Measurements from ENCODE around the gene MYOF.

Gene MYOF

DNA sequence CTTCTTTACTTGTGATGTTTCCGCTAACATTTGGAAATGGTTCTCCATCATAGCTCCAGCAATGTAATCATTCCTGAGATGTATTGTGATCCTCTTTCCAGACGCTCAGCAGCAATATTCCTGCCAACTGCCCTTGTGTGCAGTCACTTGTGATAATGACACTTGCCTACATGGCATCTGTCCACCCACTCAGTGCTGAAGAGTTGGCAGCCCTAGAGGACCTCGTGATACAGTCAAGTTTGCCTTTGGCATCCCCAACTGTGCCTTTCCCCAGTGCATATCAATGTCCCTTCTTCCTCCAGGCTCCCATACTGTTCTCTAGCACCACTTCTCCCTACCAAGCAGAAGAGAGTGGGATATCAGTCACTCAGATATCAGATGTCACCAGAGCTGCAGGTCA, 64.9 kb downstream of the MYOF start:
- TF ChIP-seq, protein P1, sequence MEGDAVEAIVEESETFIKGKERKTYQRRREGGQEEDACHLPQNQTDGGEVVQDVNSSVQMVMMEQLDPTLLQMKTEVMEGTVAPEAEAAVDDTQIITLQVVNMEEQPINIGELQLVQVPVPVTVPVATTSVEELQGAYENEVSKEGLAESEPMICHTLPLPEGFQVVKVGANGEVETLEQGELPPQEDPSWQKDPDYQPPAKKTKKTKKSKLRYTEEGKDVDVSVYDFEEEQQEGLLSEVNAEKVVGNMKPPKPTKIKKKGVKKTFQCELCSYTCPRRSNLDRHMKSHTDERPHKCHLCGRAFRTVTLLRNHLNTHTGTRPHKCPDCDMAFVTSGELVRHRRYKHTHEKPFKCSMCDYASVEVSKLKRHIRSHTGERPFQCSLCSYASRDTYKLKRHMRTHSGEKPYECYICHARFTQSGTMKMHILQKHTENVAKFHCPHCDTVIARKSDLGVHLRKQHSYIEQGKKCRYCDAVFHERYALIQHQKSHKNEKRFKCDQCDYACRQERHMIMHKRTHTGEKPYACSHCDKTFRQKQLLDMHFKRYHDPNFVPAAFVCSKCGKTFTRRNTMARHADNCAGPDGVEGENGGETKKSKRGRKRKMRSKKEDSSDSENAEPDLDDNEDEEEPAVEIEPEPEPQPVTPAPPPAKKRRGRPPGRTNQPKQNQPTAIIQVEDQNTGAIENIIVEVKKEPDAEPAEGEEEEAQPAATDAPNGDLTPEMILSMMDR (conservative IDR thresholded peaks at IDR 0.05; ENCODE audit: low read depth), result no peak
- H3K27ac ChIP-seq, result 0 out of 2 replicates have a peak overlapping the region, but pooled peaks have one; percentile 9
- POLR2A ChIA-PET (ENCODE audit: low non-redundant PET), result no interaction called here
- CTCF ChIA-PET, result interaction anchor here (1.0 kb wide), 1 partner anchor 65 kb away, joined by 4 read pairs; the partner anchor contains the start of gene MYOF
- DNase-seq (ENCODE audit: low spot score), result no peak

DNA sequence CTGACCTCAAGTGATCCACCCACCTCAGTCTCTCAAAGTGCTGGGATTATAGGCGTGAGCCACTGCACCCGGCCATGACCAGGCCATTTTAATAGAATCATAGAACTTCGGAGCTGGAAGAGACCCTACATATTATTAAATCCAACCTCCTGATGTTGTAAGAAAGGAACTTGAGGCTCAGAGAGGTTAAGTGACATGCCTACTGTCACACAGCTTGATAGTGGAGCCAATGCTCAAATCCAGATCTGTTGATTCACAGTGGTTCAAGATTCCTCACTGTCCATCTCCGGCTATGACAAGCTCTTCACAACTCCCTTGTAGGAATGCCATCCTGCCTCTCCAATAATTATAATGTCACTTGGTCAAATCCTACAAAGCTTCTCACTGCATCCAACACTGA, 65.3 kb downstream of the MYOF start:
- TF ChIP-seq, protein P1 (conservative IDR thresholded peaks at IDR 0.05; ENCODE audit: low read depth), result no peak
- no peak overlapping the region; the same call in 1 of the 2 replicates for H3K27ac ChIP-seq
- CTCF ChIA-PET, result interaction anchor here (0.6 to 1.0 kb wide), 2 partner anchors 9 to 66 kb away, joined by 4 to 5 read pairs; partner anchors contain the start of gene MYOF
- POLR2A ChIA-PET (ENCODE audit: low non-redundant PET), result no interaction called here
- no peak for DNase-seq (ENCODE audit: low spot score)

DNA sequence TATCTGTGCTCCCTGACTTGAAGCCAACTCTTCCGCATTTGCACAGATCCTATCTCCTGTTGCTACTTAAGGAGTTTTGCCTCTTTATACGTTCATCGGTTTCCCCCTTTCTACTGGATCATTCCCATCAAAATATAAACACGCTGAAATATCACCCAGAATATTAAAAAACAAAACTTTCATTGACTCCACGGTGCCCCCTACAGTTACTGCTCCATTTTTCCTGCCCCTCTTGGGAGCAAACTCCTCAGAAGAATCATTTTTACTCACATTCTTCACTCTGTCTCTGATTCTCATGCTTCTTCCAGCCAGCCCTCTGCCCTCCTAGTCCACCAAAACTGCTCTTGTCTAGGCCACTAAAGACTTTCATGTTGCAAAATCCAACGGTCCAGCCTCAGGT, 66.4 kb downstream of the MYOF start:
- ChIA-PET POLR2A (ENCODE audit: low non-redundant PET) (no interaction called here), CTCF (interaction anchor here (0.6 kb wide), 1 partner anchor 63 kb away, joined by 6 read pairs; no protein-coding TSS in a partner anchor)
- TF ChIP-seq, protein P1 (conservative IDR thresholded peaks at IDR 0.05; ENCODE audit: low read depth), result no peak
- H3K27ac ChIP-seq, result no peak overlapping the region; the same call in 1 of the 2 replicates
- no peak for DNase-seq (ENCODE audit: low spot score)

DNA sequence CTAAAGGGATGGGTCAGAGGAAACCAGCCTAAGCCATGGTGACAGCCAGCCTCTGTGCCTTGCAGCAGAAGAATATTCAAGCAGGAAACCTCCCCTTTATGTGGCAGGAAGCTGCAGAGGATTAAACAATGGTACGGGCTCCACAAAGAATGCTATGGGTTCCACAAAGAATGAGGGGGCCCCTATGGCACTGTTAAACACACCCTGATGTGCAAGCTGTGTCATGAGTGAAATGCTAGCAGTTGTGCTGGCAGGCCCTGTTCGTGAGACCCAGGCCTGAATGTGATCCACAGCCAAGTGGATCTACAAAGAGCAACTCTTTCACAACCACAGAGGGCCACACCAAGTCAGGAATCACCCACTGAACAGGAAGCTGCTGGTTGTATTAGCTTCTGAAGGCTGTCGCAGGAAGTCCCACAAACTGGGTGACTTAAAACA, 68.9 kb downstream of the MYOF start:
- H3K27ac ChIP-seq, result peak overlapping the region; percentile 68
- DNase-seq (ENCODE audit: low spot score), result no peak

DNA sequence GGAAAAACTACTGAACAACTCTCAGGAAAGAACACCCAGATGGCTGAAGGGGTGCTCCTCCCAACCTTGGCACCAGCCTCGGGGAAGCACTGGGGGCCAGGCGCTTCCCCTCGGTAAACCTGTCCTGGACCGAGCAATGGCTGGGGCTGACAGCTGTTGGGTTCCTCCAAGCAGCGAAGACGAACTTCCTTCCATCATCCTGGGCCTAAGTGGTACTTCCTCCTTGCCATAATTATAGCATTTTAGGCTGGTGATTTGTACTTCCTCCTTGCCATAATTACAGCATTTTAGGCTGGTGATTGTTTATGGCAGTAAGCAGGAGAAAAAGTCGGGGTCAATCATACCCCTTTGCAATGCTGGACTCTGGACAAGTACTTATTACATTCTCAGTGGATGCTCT, 69.3 kb downstream of the MYOF start:
- H3K27ac ChIP-seq, result peak overlapping the region; percentile 68
- TF ChIP-seq, protein P1 (conservative IDR thresholded peaks at IDR 0.05; ENCODE audit: low read depth), result no peak
- ChIA-PET POLR2A (ENCODE audit: low non-redundant PET) (no interaction called here), CTCF (interaction anchor here (0.6 kb wide), 1 partner anchor 27 kb away, joined by 5 read pairs; no protein-coding TSS in a partner anchor)
- no peak for DNase-seq (ENCODE audit: low spot score)

More for the DNA sequence above, 68.9 kb downstream of the MYOF start:
- POLR2A ChIA-PET (ENCODE audit: low non-redundant PET), result no interaction called here
- TF ChIP-seq, protein P1 (conservative IDR thresholded peaks at IDR 0.05; ENCODE audit: low read depth), result no peak
- CTCF ChIA-PET, result interaction anchor here (0.6 kb wide), 1 partner anchor 28 kb away, joined by 5 read pairs; no protein-coding TSS in a partner anchor

DNA sequence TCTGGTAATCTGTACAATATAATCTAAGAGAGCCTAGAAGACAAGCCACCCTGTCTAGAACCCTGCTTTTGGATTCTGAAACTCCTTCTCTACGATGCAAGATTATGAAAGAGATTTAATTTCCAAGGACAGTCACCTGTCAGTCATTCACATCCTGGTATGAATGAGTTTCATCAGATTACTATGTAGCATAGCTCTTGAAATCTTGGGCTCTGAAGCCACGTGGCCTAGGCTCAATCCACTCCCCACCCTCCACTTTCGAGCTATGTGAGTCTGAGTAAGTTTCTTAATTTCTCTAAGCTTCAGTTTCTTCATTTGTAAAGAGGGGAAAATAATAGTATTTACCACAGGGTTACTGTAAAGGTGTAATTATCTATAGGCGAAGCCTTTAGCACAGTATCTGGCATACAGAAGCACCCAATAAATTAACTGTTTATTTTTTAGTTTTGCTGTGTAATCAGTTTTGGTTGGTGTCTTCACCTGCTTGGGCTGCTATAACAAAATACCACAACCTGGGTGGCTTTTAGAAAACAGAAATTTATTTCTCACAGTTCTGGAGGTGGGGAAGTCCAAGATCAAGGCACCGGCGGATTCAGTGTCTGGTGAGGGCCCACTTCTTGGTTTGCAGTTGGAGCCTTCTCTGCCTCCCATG, 71.3 kb downstream of the MYOF start:
- CTCF ChIA-PET, result no interaction called here
- TF ChIP-seq, protein P1 (conservative IDR thresholded peaks at IDR 0.05; ENCODE audit: low read depth), result no peak
- peak overlapping the region; percentile 10; the same call in 1 of the 2 replicates for H3K27ac ChIP-seq
- POLR2A ChIA-PET (ENCODE audit: low non-redundant PET), result no interaction called here
- no peak for DNase-seq (ENCODE audit: low spot score)
